ENCODE measurements around the gene RAD51B. TPM values are rescaled to one million over a fixed set of nuclear protein-coding genes. Genes with fewer than 3 reads are reported as not detected.

RAD51B gene
- total RNA-seq, 1 experiment from 2014 or later, result 16.7 TPM

- Histone ChIP-seq H3K27me3 (ENCODE audit: insufficient read depth, low read length) (no peaks in the 10 kb centered on the region), H3K23ac (ENCODE audit: insufficient read length, low read depth, low read length) (no peak overlapping the region), H4K5ac (ENCODE audit: insufficient read length, low read depth, low read length) (no peak overlapping the region), H3K56ac (ENCODE audit: insufficient read length, low read depth, low read length) (no peak overlapping the region), H3K79me1 (ENCODE audit: insufficient read depth, low read depth, low read length, poor library complexity, severe bottlenecking) (no peaks in the 10 kb centered on the region), H3K9ac (ENCODE audit: extremely low read depth, insufficient read length, low read length) (no peak overlapping the region), H2BK12ac (ENCODE audit: insufficient read length, low read depth, low read length) (no peak overlapping the region), H3K14ac (ENCODE audit: insufficient read depth, low read length) (no peak overlapping the region), H3T11ph (ENCODE audit: low read length) (no peak overlapping the region), H3K4me1 (ENCODE audit: insufficient read depth, low read length) (peaks cover 5% of the 10 kb centered on the region; the same call in 1 of the 2 replicates), H3K79me2 (ENCODE audit: insufficient read depth, low read length) (no peaks in the 10 kb centered on the region), H2AFZ (ENCODE audit: low read length) (no peak overlapping the region), H4K91ac (ENCODE audit: insufficient read length, low read depth, low read length) (no peak overlapping the region), H4K8ac (replicated peaks; ENCODE audit: insufficient read length, low read depth, low read length) (no peak overlapping the region), H3K23me2 (ENCODE audit: insufficient read length, low read depth, low read length, poor library complexity, severe bottlenecking) (no peaks in the 10 kb centered on the region), H4K20me1 (ENCODE audit: control insufficient read depth, insufficient read depth, insufficient read length) (no peaks in the 10 kb centered on the region), H2AK5ac (ENCODE audit: insufficient read length, low read length) (no peak overlapping the region), H2BK15ac (ENCODE audit: low read depth, low read length) (no peak overlapping the region), H2BK5ac (ENCODE audit: insufficient read length, low read length) (no peak overlapping the region), H3K27ac (ENCODE audit: insufficient read length, low read depth, low read length) (no peak overlapping the region), H3K9me3 (ENCODE audit: control insufficient read depth, low read depth, low read length) (no peaks in the 10 kb centered on the region), H3K4ac (ENCODE audit: low read depth, low read length) (no peak overlapping the region), H2BK120ac (ENCODE audit: low read depth, low read length, poor library complexity, severe bottlenecking) (no peak overlapping the region), H3K4me2 (ENCODE audit: insufficient read depth, insufficient read length, low read length) (no peak overlapping the region), H2BK20ac (ENCODE audit: low read depth, low read length, poor library complexity, severe bottlenecking) (no peak overlapping the region), H3K18ac (ENCODE audit: insufficient read length, low read depth, low read length) (no peak overlapping the region)
- TF ChIP-seq, protein P1, sequence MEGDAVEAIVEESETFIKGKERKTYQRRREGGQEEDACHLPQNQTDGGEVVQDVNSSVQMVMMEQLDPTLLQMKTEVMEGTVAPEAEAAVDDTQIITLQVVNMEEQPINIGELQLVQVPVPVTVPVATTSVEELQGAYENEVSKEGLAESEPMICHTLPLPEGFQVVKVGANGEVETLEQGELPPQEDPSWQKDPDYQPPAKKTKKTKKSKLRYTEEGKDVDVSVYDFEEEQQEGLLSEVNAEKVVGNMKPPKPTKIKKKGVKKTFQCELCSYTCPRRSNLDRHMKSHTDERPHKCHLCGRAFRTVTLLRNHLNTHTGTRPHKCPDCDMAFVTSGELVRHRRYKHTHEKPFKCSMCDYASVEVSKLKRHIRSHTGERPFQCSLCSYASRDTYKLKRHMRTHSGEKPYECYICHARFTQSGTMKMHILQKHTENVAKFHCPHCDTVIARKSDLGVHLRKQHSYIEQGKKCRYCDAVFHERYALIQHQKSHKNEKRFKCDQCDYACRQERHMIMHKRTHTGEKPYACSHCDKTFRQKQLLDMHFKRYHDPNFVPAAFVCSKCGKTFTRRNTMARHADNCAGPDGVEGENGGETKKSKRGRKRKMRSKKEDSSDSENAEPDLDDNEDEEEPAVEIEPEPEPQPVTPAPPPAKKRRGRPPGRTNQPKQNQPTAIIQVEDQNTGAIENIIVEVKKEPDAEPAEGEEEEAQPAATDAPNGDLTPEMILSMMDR (conservative IDR thresholded peaks at IDR 0.05), result no peak
- no CpG with 5 or more reads among the region's 13 CpGs for WGBS (ENCODE audit: extremely low coverage, insufficient read length, low lambda C conversion rate)
- Mint-ChIP-seq H3K36me3 (ENCODE audit: insufficient read depth in 1 of 3, low read depth in 3 of 3) (peaks cover 0 to 16% (median 5%) of the 10 kb centered on the region in 3 experiments; a peak in 5 of 7 replicates), H3K27me3 (ENCODE audit: low read depth) (peaks cover 2% of the 10 kb centered on the region; the same call in 1 of the 2 replicates), H3K9me3 (peaks cover 11 to 15% of the 10 kb centered on the region in 2 experiments), H3K4me3 (no peak overlapping the region), H3K27ac (no peak overlapping the region), H3K4me1 (peaks cover 10 to 12% of the 10 kb centered on the region in 2 experiments)
- no peak for DNase-seq
Measured at GRCh38 chr14:68637106-68638021, 817.8 kb downstream of the RAD51B start.
